ENCODE data around the gene RHOG.
"Not testable (repeated sequence)": the region's sequence is repeated elsewhere in the genome, so short reads cannot be mapped to it uniquely, and the experiment has no call there.

Gene RHOG

DNA sequence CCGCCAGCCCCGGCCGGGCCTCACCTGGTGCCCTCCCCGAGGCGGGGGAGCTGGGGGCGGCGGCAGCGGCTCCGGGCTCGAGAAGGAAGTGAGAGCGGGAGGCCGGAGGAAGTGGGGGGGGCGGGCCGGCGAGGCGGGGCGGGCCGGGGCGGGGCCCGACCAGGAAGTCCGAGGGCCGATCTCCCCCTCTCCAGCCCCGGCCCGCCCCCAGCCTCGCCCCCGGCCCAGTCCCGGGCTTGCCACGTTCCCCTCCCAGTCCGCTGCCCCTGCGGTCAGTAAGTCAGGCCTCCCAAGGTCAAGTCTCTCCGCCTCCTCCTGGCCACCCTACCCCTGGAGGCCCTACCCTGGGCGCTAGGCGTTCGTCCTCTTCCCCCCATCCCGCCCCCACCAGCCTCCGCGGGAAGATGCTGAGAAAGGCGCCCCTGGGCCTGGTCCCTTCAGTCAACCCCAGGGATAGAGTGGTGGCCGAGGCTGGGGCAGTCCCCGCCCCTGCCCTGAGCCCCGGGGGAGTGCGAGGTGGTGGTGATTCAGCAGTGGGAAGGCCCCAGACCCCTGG, at the start of gene RHOG:
Gene RHOG, minus strand, starts transcription at position 90 of the 556 bp plus-strand sequence. CDS start 12,821 bp downstream, outside the sequence.
- DNase-seq (ENCODE audit: low read depth): no peak

DNA sequence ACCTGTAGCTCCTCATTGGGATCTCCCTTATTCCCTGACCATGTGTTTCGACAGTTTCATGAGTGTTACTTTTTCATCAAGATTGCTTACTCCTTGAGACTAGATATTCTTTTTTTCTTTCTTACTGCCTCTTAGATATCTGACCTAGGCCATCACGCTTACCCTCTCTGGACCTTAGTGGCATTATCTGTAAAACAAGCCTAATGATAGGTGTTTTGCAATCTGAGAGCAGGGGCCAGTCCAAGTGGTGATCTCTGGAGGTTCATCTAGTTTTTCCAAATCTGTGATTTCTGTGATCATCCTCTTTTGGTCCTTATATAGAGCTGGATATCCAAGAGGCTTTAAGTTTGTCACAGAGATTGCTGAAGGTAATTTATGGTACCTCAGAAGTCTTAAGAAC, 49.3 kb upstream of the RHOG start:
- DNase-seq (ENCODE audit: low read depth): no peak

GRCh38 chr11:3888876-3889275, 48.1 kb upstream of the RHOG start:
- no peak for DNase-seq (ENCODE audit: low read depth)

DNA sequence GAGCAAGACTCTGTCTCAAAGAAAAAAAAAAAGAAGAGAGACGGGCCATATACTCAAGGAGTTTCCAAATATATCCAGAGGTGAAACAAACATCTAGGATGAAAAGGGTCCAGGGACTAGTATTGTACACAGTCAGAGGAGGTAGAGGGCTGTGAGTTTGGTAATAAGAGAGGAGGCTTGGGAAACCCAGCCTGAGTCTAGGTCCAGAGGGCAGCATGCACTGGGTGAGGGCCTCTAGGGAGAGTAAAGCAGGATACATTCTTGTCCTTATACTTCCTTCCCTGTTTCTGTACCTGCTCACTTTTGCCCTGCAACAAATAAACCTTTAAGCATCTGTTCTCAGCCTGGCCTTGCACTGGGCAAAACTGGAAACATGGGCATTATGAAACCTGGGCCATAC, 46.2 kb upstream of the RHOG start:
- DNase-seq (ENCODE audit: low read depth): no peak

- DNase-seq (ENCODE audit: low read depth): no peak
Measured at GRCh38 chr11:3885855-3886254, 45.1 kb upstream of the RHOG start.

DNA sequence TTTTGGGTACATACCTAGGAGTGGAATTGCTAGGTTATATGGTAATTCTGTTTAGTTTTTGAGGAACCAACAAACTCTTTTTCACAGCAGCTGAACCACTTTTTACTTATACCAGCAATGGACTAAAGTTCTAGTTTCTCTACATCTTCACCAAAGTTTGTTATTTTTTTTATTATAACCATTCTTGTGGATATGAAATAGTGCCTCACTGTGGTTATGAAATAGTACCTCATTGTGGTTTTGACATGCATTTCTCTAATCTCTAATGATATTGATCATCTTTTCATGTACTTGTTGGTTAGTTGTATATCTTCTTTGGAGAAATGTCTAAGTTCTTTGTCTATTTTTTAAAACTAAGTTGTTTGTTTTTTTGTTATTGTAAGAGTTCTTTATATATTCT, 41.9 kb upstream of the RHOG start:
- DNase-seq (ENCODE audit: low read depth): no peak

GRCh38 chr11:3880724-3881123, 40.0 kb upstream of the RHOG start:
- no peak for DNase-seq (ENCODE audit: low read depth)

DNA sequence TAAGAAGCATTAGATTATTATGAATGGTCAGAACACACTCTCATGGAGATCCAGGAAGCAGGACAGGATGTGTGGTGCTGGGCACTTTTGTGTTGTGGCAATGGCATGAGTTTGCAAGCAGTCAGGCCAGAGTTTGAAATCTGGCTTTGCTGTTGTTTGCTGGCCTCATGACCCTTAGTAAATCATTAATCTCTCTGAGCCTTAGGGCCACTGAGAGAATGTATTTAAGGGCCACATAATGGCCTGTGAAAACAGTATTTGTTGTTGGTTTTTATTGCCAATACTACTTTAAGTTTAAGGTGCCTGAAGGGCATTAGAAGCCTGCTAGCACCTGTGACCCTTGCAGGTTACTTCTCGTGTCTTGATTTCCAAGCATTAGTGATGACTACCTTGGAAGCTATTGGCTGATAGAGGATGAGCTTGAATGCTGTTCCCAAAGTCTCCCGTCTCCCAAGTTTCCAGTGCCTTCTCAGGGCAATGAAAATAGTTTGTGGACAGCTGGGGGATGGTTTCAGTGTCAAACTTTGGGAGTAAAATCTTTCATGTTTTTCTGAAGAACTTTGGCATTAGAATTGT, 39.3 kb upstream of the RHOG start:
- no peak for DNase-seq (ENCODE audit: low read depth)

DNA sequence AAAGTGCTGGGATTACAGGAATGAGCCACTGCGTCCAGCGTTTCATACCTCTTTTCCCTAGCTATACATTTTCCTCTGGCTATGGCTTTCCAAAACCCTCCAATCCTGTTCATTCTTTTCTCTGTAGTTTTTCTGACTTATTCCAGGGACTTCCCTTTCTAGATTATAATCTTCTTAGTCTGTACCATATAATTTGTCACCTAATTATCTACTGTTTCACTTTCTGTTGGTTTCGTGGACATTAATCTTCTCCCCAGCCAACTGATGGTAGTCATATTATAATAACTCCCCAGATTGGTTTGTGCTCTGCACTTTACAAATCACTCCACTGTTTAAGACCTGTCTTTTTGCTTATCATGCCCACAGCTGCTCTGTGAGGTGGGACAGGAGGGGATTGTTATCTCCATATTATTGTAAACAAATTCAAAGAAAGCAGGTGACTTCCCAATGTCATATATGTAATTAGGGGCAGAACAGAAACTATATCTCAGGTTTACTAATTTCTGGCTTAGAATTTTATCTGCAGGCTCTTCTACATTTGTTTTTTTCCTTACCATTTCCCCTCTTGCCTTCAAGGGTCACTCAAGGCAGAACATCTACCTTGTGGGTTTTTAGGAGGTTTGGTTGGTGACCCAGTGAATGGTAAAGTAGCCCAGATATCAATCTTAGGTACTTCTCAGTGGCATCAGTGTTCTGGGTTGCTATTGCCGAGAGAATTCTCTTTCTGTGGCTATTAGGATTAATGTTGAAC, 38.6 kb upstream of the RHOG start:
- no peak for DNase-seq (ENCODE audit: low read depth)

- no peak for DNase-seq (ENCODE audit: low read depth)
Measured at GRCh38 chr11:3878258-3878584, 37.5 kb upstream of the RHOG start.

DNA sequence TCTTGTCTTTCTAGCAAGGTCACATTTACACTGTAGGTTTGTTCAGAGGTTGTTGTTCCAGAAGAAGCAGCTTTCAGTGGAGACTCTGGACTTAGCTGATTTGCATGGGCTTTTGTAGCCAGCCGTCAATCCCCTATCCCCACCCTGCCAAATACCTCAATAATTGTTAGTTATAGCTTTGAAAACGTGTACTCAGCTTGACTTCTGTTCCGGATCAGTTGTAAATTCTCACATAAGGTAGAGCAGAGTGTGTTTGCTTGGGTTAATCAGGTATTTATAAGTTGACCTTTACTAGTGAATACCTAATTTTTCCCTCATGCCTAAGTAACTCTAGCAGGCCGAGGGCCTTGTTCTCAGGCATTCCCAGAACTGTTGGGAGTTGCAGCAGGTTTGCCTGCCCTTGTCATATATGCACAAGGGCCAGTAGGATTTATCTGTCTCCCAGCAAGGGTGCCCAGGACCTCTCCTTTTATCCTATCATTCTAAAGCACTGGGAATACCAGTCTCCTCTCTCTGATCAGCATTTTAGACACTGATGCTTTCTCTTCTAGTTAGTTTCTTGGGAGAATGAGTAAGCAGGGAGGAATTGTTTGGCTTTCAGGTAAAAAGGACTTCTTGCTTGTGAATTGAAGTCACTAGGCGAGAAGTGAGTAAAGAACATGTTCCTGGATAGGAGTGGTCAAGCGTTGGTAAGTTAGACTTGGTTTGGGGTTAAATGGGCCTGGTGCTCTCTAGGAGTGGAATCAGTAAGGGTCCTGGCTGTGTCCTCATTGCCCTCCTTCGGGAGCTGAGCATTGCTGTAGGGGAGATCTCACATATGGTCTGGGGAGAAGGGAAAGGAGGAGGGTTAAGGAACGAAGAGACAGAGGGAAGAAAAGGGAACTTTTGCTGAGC, 36.9 kb upstream of the RHOG start:
- DNase-seq (ENCODE audit: low read depth): no peak

- DNase-seq (ENCODE audit: low read depth): no peak
Measured at GRCh38 chr11:3876613-3877012, 35.9 kb upstream of the RHOG start.

DNA sequence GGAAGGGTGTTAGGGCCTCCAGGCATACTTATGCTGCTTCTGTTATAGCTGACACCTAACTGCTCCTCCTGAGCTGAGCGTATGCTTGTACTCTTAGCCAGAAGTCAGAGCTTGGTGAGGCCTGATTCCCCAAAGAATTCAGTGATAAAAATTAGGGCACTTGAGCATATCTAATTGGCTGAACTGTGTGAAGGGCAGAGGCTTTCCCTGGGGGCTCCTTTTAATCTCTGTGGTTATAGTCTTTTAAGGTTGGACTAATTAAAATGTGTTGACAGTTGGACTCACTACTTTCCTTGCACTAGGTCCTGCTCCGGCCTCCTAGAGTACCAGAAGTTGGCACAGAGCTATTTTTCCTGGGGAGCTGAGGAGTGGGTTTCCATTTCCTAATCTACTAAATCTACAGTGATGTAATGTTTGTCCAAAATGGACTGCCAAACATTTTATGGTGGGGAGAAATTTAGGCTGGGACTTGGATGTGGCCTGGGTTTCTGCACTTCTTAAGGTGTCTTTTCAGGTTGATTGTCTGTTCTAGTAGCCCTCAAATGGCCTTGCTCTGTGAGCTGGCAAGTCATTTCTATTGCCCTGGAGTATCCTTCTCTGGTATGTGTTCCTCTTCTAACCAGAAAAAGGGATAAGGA, 33.1 kb upstream of the RHOG start:
- DNase-seq (ENCODE audit: low read depth): no peak

DNA sequence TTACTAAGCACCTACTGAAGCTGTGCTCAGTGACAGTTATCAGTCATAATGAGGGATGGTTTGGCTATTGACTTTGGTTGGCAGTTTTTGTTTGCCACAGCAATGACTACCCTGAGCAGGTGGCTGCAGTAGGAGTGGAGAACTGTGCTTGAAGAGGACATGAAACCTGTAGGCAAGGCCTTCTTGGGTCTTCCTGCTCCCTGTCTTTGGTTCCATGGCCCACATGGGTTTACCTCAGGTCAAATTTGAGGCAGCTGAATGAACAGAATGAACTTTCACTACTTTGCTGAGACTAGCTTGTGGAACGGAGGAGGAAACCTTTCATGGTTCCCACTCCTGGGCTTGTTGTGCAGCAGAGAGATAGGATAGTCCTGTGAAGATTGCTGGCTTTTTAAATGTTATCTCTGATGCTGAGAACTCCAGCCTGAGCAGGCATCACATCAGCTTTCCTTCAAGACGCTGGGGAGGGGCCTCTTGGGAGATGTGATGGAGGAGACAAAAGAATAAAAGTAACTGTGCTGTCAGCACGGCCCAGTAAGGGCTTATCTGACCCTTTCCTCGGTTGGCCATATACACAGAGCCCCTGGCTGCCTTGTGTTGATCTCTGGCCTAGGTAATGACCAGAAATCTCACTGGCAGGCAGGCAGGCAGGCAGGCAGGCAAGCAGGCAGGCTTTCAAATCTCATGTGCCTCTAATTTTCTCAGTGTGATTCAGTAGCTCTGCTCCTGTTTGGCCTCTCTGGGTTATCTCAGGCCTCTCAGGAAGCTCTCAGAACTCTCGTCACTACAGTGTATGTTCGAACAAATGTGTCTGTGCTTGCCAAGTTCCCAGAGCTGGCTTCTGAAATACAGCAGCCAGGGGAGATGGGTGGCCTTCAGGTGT, 26.7 kb upstream of the RHOG start:
- DNase-seq (ENCODE audit: low read depth): no peak

- no peak for DNase-seq (ENCODE audit: low read depth)
Measured at GRCh38 chr11:3866836-3867208, 26.1 kb upstream of the RHOG start.

GRCh38 chr11:3866206-3866605, 25.4 kb upstream of the RHOG start:
- no peak for DNase-seq (ENCODE audit: low read depth)

DNA sequence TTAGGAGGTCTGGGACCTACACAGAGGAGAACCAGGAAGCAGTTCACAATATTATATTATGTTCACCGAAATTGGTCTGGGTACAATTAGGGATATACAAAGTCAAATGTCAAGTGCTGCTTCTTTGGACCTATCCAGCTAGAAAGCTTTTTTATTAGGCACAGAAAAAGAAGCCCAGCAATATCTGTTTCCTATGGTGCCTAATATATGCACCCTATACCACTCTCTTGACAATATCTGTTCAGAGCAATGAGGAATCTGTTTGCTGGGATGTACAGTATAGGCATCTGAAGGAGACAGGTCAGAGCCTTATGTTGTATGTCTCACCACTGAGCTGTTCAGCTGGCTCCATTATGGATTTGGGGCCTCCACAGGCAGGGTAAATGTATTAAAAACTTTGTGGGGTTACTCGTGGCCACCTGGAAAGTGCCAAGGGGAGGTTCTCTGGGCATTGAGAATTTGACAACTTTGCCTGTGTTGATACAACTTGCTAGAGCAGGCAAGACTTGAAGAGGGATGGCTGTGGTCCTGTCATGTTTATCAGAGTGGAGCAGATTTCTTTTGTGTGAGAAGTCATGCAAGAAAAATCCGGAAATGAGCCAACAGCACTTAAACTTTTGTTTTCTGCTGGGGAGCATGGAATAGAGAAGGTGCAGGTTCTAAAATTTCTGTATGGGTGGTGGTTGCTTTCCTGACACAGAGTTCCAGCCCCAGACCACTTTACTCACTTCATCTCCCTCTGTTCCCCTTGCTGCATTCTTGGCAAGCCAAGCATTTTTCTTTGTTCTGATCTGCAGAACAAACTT, 24.8 kb upstream of the RHOG start:
- no peak for DNase-seq (ENCODE audit: low read depth)

DNA sequence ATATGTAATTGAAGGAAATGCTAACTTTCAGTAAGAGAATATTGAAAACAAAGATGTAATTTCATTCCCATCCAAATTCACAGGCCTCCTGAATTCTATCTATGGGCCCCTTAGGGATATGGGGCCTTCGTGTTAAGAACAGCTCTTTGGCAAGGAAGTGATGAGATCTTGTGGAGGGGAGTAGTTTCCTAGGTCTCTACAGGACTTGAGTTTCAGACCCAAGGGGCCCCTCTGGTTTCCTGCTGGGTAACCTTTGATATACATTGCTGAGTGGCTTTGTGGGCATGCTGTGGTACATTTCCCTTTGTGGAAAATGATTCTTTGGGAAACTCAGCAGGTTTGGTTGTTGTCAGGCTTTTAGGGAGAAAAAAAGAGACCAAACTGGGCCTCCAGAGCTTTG, 20.9 kb upstream of the RHOG start:
- DNase-seq (ENCODE audit: low read depth): no peak

GRCh38 chr11:3860898-3861393, 20.2 kb upstream of the RHOG start:
- not testable (repeated sequence) for DNase-seq (ENCODE audit: low read depth)

DNA sequence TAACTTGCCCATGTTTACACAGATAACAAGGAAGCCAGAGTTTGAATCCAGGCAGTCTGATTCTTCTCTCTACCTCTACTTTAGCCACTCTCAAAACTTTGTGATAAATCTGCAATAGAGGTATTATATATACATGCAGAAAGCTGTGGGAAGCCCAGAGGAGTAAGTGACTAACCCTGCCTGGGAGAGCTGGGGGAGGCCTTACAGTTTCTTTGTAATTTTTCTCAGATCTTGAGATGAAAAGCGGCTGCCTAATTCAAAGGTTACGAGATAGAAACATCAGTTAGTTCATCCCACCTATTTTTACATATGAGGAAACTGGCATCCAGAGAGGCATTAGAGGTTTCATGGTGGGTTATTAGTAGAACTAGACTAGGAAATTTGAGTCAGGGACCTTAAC, 19.6 kb upstream of the RHOG start:
- DNase-seq (ENCODE audit: low read depth): no peak

Measured in HS-5 (cell line).